Neural cell (in vitro differentiated cells): ENCODE data around the gene PRR14. TPM values are rescaled to one million over a fixed set of nuclear protein-coding genes. Genes with fewer than 3 reads are reported as not detected.
"Not testable (repeated sequence)": the region's sequence is repeated elsewhere in the genome, so short reads cannot be mapped to it uniquely, and the experiment has no call there.

Experiments
- H2AFZ ChIP-seq: fragments of 200-600, 300-800 bp; sonication (generic), shearing (Covaris generic); 2 replicates; pipeline ENCODE4 v1.6.0; 2014; ENCODE audit warnings: low read depth, mild to moderate bottlenecking, antibody characterized with exemption, low read length, moderate library complexity
- H3F3A ChIP-seq: fragments of 200-600 bp; shearing (Covaris generic); 2 replicates; pipeline ENCODE4 v1.6.1; 2016; ENCODE audit warnings: mild to moderate bottlenecking, moderate library complexity, mixed read lengths, antibody characterized with exemption, low read length; ENCODE audit not compliant: insufficient read depth, poor library complexity, severe bottlenecking
- H3K27ac ChIP-seq: fragments of 200-600, 300-800 bp; sonication (generic), shearing (Covaris generic); 2 replicates; pipeline ENCODE4 v1.5.1; 2014; ENCODE audit warnings: mild to moderate bottlenecking, low read length, moderate library complexity
- H3K27me3 ChIP-seq: fragments of 300-800, 200-600 bp; sonication (generic), shearing (Covaris generic); 2 replicates; pipeline ENCODE4 v1.6.0; 2014; ENCODE audit warnings: mild to moderate bottlenecking, low read depth, low read length, moderate library complexity; ENCODE audit not compliant: insufficient read depth
- H3K36me3 ChIP-seq: fragments of 300-800, 200-600 bp; sonication (generic), shearing (Covaris generic); 2 replicates; pipeline ENCODE4 v1.5.1; 2014; ENCODE audit warnings: mild to moderate bottlenecking, antibody characterized with exemption, low read length, moderate library complexity; ENCODE audit not compliant: insufficient read depth
- H3K4me2 ChIP-seq: fragments of 300-800, 200-600 bp; sonication (generic), shearing (Covaris generic); 2 replicates; pipeline ENCODE4 v1.6.0; 2014; ENCODE audit warnings: mild to moderate bottlenecking, low read length
- H3K4me3 ChIP-seq: fragments of 300-800, 200-600 bp; sonication (generic), shearing (Covaris generic); 2 replicates; pipeline ENCODE4 v1.5.1; 2014; ENCODE audit warnings: mild to moderate bottlenecking, low read length, moderate library complexity
- H3K79me2 ChIP-seq: fragments of 200-600 bp; shearing (Covaris generic); replicated peaks from 2 replicates; pipeline ENCODE4 v1.6.0; 2014; ENCODE audit warnings: mild to moderate bottlenecking, low read length, moderate library complexity; ENCODE audit not compliant: insufficient read depth
- H3K9ac ChIP-seq: fragments of 300-800, 200-600 bp; sonication (generic), shearing (Covaris generic); 2 replicates; pipeline ENCODE4 v1.6.1; 2016; ENCODE audit warnings: mild to moderate bottlenecking, low read length, mixed read lengths
- H3K9me2 ChIP-seq: fragments of 200-600 bp; shearing (Covaris generic); 2 replicates; pipeline ENCODE4 v1.6.1; 2016; ENCODE audit warnings: mild to moderate bottlenecking, low read length, mixed read lengths; ENCODE audit not compliant: insufficient read depth
- H3K9me3 ChIP-seq: fragments of 200-600, 300-800 bp; sonication (generic), shearing (Covaris generic); 2 replicates; pipeline ENCODE4 v1.6.1; 2016; ENCODE audit warnings: mild to moderate bottlenecking, mixed run types, low read length, moderate library complexity, mixed read lengths
- H4K20me1 ChIP-seq: fragments of 200-600 bp; shearing (Covaris generic); 2 replicates; pipeline ENCODE4 v1.6.1; 2016; ENCODE audit warnings: mild to moderate bottlenecking, mixed run types; ENCODE audit not compliant: insufficient read depth
- EP300 ChIP-seq: fragments of 450-650 bp; conservative IDR thresholded peaks from 2 replicates; pipeline ENCODE4 v1.6.1; 2014; ENCODE audit warnings: antibody characterized with exemption, mild to moderate bottlenecking, moderate library complexity; ENCODE audit not compliant: poor library complexity, severe bottlenecking
- EZH2 ChIP-seq: fragments of 200-600, 300-800 bp; shearing (Covaris generic), sonication (generic); IDR thresholded peaks from 2 replicates; pipeline ENCODE4 v1.6.1; 2014; ENCODE audit warnings: antibody characterized with exemption, low read length, borderline replicate concordance, mild to moderate bottlenecking; ENCODE audit not compliant: insufficient read depth, poor library complexity, severe bottlenecking
- MXI1 ChIP-seq: fragments of 450-650 bp; conservative IDR thresholded peaks from 2 replicates; pipeline ENCODE4 v1.6.1; 2014; ENCODE audit warnings: antibody characterized with exemption, mild to moderate bottlenecking; ENCODE audit not compliant: poor library complexity, severe bottlenecking
- POLR2AphosphoS5 ChIP-seq: IDR thresholded peaks from 2 replicates; pipeline ENCODE4 v1.6.1; 2012
- RAD21 ChIP-seq: fragments of 450-650 bp; conservative IDR thresholded peaks from 2 replicates; pipeline ENCODE4 v1.6.1; 2014; ENCODE audit warnings: antibody characterized with exemption, mild to moderate bottlenecking, moderate library complexity
- REST ChIP-seq: IDR thresholded peaks from 2 replicates; pipeline ENCODE4 v1.6.1; 2012; ENCODE audit warnings: borderline replicate concordance
- SMC3 ChIP-seq: fragments of 450-650 bp; conservative IDR thresholded peaks from 2 replicates; pipeline ENCODE4 v1.6.1; 2014; ENCODE audit warnings: antibody characterized with exemption, mild to moderate bottlenecking, moderate library complexity; ENCODE audit not compliant: poor library complexity
- TAF1 ChIP-seq: IDR thresholded peaks from 2 replicates; pipeline ENCODE4 v1.6.1; 2012; ENCODE audit warnings: low read depth
- polyA plus RNA-seq: library from polyadenylated mRNA; depleted of rRNA; stranded (reverse); fragments of >200 nt; gene quantifications from 2 replicates; pipeline ENCODE4 v1.2.3, GENCODE V29; 2014
- TF ChIP-seq, protein P1 (sequence below): fragments of 450-650 bp; IDR thresholded peaks from 2 replicates; pipeline ENCODE4 v1.5.1; 2014; ENCODE audit warnings: antibody characterized with exemption, mild to moderate bottlenecking, moderate library complexity; ENCODE audit not compliant: poor library complexity, severe bottlenecking

Gene PRR14
- polyA plus RNA-seq, 1 donor from 2014 or later = 23.3 TPM

DNA sequence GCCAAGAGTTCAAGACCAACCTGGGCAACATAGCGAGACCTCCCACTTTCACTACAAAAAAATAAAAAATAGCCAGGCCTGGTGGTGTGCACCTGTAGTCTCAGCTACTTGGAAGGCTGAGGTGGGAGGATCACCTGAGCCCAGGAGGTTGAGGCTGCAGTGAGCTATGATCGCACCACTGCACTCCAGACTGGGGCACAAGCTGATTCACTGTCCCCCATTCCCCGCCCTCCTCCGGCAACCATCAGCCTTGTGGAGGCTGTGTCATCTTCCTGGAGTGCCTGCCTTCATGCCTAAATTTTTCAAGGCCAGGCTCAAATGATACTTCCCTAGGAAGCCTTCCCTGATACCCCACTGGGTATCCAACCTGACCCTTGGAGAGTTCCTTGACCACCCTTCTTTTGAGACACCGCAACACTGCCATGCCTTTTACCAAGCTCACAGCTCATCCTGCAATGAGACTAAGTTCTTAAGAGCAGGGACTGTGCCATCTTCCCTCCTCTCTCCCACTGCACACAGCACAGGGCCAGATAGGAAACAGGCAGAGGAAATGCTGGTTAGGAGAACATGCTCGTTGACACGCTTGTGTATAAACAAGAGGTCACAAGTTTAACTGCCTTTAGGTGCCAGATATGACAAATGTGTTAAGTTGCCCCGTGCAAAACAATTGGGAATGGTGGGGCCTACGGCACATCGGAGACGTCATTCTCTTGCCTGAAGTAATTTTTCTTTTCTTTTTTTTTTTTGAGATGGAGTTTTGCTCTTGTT lies 44.4 kb downstream of the PRR14 start:
- TF ChIP-seq POLR2AphosphoS5 = no peak
- TF ChIP-seq EP300 = no peak
- no peak for TF ChIP-seq SMC3
- TF ChIP-seq, protein P1, sequence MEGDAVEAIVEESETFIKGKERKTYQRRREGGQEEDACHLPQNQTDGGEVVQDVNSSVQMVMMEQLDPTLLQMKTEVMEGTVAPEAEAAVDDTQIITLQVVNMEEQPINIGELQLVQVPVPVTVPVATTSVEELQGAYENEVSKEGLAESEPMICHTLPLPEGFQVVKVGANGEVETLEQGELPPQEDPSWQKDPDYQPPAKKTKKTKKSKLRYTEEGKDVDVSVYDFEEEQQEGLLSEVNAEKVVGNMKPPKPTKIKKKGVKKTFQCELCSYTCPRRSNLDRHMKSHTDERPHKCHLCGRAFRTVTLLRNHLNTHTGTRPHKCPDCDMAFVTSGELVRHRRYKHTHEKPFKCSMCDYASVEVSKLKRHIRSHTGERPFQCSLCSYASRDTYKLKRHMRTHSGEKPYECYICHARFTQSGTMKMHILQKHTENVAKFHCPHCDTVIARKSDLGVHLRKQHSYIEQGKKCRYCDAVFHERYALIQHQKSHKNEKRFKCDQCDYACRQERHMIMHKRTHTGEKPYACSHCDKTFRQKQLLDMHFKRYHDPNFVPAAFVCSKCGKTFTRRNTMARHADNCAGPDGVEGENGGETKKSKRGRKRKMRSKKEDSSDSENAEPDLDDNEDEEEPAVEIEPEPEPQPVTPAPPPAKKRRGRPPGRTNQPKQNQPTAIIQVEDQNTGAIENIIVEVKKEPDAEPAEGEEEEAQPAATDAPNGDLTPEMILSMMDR = no peak
- TF ChIP-seq TAF1 = no peak
- no peak for TF ChIP-seq RAD21
- TF ChIP-seq MXI1 = no peak
- no peak for TF ChIP-seq EZH2
- TF ChIP-seq REST = no peak
- no peaks in the 10 kb centered on the region for H3K9me2 ChIP-seq
- H3K36me3 ChIP-seq = no peaks in the 10 kb centered on the region
- no peaks in the 10 kb centered on the region for H3K9me3 ChIP-seq
- no peaks in the 10 kb centered on the region for H4K20me1 ChIP-seq
- no peak overlapping the region for H3K4me3 ChIP-seq
- H3K4me2 ChIP-seq = no peak overlapping the region
- H3K27me3 ChIP-seq = no peaks in the 10 kb centered on the region
- H3K9ac ChIP-seq = no peak overlapping the region
- peaks cover 12% of the 10 kb centered on the region for H3K79me2 ChIP-seq
- H3K27ac ChIP-seq = no peak overlapping the region
- no peaks in the 10 kb centered on the region for H3F3A ChIP-seq
- no peak overlapping the region for H2AFZ ChIP-seq

GRCh38 chr16:30696646-30697045 lies 45.9 kb downstream of the PRR14 start:
- not testable (repeated sequence) for H3F3A ChIP-seq, H3K9ac ChIP-seq, H3K27ac ChIP-seq, H3K36me3 ChIP-seq, H3K9me3 ChIP-seq, H3K27me3 ChIP-seq, H2AFZ ChIP-seq, H3K9me2 ChIP-seq, H4K20me1 ChIP-seq, H3K4me3 ChIP-seq, H3K4me2 ChIP-seq
- peaks cover 27% of the 10 kb centered on the region for H3K79me2 ChIP-seq
